ENCODE results near the gene FHL2.

GRCh38 chr2:105400138-105400540, 1.3 kb upstream of the FHL2 start:
- no peak for TF ChIP-seq CTCF (IDR thresholded peaks at IDR 0.05; ENCODE audit: low read depth, low read length, missing input control)
- TF ChIP-seq YY1 (IDR thresholded peaks at IDR 0.05): no peak
- TF ChIP-seq JUND (IDR thresholded peaks at IDR 0.05): no peak
- no peak for TF ChIP-seq MAX (IDR thresholded peaks at IDR 0.05)
- no peak for TF ChIP-seq GABPA (IDR thresholded peaks at IDR 0.05 in 1 of 2, conservative IDR thresholded peaks at IDR 0.05 in 1 of 2)
- no peak for TF ChIP-seq TAF1 (conservative IDR thresholded peaks at IDR 0.05)
- TF ChIP-seq NR2F2 (IDR thresholded peaks at IDR 0.05): no peak
- no peak for TF ChIP-seq REST (IDR thresholded peaks at IDR 0.05)
- no peak for TF ChIP-seq EGR1 (IDR thresholded peaks at IDR 0.05; ENCODE audit: low read depth in 2 of 2)
